GM19395 (cell line): Measurements from ENCODE around the gene CHODL.

ENCODE experiments used
- ATAC-seq: cut with Tn5 transposase; IDR thresholded peaks from one replicate; pipeline ENCODE4 v1.9.1; 2021; ENCODE audit warnings: mild to moderate bottlenecking, moderate library complexity; ENCODE audit not compliant: unreplicated experiment

CHODL gene

DNA sequence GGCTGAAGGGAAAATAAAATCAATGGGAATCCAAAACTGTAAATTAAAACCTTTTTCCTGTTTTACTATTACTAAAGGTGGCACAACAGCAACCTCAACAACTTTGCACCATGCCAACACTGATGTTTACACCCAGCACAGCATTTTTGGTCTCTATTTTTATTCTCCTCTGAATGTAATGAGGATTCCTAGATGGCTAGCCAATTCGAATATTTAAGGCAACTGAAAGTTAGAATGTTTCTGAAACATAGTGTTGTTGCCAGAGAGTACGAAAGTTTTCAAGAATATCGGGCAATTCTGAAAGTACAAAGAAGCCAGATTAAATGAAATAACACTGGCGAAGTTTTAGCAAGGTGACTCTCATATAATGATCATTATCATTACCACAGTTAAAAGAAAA lies 40.7 kb downstream of the CHODL start:
- no peak for ATAC-seq

DNA sequence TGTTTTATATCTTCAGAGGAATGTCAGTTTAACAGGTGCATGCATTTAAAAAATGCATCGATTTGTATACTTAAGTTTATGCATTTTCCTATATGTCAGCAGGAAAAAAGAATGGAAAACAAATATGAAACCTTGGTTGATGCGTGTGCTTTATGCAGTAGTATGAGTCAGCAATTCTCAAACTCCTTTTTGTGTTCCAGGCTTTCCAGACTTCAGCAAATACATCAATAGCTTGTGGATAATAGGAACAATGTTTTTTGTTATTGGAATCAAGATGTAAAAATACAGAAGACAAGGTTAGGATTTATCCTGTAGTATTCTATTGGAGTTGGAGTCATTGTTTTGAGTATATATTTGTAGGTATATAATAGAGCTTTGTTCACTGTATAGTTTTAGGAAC lies 45.2 kb downstream of the CHODL start:
- no peak for ATAC-seq

- no peak for ATAC-seq
Measured at GRCh38 chr21:18294100-18294499, 49.5 kb downstream of the CHODL start.

DNA sequence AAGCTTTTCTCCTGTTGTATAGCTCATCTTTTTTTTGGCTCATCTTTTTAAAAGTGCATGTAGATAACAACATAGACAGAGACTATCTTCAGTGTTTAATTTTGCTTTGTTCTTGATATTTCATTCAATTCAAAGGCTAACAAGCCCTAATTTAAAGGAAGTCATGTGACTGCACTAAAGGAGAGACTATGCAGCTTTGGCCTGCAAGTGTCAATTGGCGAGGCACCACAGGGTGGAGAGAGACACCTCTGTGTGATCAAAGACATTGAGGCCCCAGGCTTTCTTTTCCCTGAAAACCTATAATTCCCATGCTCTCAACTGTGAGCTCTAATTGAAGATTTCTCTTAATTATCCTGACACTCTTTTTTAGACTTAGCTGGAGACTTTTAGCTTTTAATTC lies 53.6 kb downstream of the CHODL start:
- ATAC-seq, result no peak
